Measurements from ENCODE around the gene DNAH1. TPM values are rescaled to one million over a fixed set of nuclear protein-coding genes. Genes with fewer than 3 reads are reported as not detected.

The DNAH1 gene
- total RNA-seq, 1 donor from 2014 or later, result 2.2 TPM

- peak overlapping the region; percentile 52 for H3K27ac ChIP-seq (replicated peaks)
- intact Hi-C loops (cut with micrococcal nuclease), result no loop called here
Measured at GRCh38 chr3:52313188-52313773, 2.8 kb upstream of the DNAH1 start.

GRCh38 chr3:52313774-52314188 lies 2.3 kb upstream of the DNAH1 start:
- intact Hi-C loops (cut with micrococcal nuclease), result no loop called here
- H3K27me3 ChIP-seq (ENCODE audit: low read depth), result no peaks in the 10 kb centered on the region
- DNase-seq, result no peak
- H3K4me3 ChIP-seq, result no peak overlapping the region
- no peaks in the 10 kb centered on the region for H3K36me3 ChIP-seq
- peaks cover 32% of the 10 kb centered on the region for H3K4me1 ChIP-seq
- TF ChIP-seq CTCF (IDR thresholded peaks at IDR 0.05; ENCODE audit: borderline replicate concordance), result no peak
- H3K9me3 ChIP-seq (replicated peaks), result no peaks in the 10 kb centered on the region
- peak overlapping the region; percentile 52 for H3K27ac ChIP-seq (replicated peaks)

More at GRCh38 chr3:52313188-52313773, 2.8 kb upstream of the DNAH1 start:
- H3K4me3 ChIP-seq, result no peak overlapping the region
- no peaks in the 10 kb centered on the region for H3K36me3 ChIP-seq
- H3K27me3 ChIP-seq (ENCODE audit: low read depth), result no peaks in the 10 kb centered on the region
- TF ChIP-seq CTCF (IDR thresholded peaks at IDR 0.05; ENCODE audit: borderline replicate concordance), result no peak
- H3K4me1 ChIP-seq, result peaks cover 27% of the 10 kb centered on the region
- DNase-seq, result no peak
- H3K9me3 ChIP-seq (replicated peaks), result no peaks in the 10 kb centered on the region

- intact Hi-C loops (cut with micrococcal nuclease), result no loop called here
- Histone ChIP-seq H3K27ac (replicated peaks) (peak overlapping the region; percentile 52), H3K36me3 (no peaks in the 10 kb centered on the region), H3K4me3 (no peak overlapping the region), H3K27me3 (ENCODE audit: low read depth) (no peaks in the 10 kb centered on the region), H3K9me3 (replicated peaks) (no peaks in the 10 kb centered on the region), H3K4me1 (peaks cover 38% of the 10 kb centered on the region)
- no peak for DNase-seq
- TF ChIP-seq CTCF (IDR thresholded peaks at IDR 0.05; ENCODE audit: borderline replicate concordance), result no peak
Measured at GRCh38 chr3:52314489-52314888, 1.6 kb upstream of the DNAH1 start.

DNA sequence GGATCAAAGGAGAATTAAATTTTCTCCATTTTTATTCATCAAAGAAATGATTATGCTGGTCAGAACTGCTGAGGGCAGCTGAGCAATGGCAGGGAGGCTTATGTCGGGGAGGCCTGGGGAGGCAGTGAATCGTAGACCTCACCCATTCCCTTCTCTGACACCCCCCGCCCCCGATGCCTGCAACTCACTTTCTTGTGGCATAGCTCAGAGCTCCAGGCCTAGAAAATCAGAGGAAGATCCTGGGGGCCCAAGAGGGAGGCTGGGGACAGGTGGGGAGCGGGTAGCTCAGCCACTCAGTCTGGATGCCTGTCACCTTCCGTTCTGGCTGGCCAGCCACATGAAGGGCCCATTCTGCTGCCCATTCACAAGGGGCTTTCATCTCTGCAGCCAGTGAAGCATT lies 1.1 kb upstream of the DNAH1 start:
- Histone ChIP-seq H3K9me3 (replicated peaks) (no peaks in the 10 kb centered on the region), H3K27me3 (ENCODE audit: low read depth) (no peaks in the 10 kb centered on the region), H3K4me1 (peaks cover 38% of the 10 kb centered on the region), H3K27ac (replicated peaks) (no peak overlapping the region), H3K36me3 (no peaks in the 10 kb centered on the region), H3K4me3 (no peak overlapping the region)
- intact Hi-C loops (cut with micrococcal nuclease), result no loop called here
- no peak for TF ChIP-seq CTCF (IDR thresholded peaks at IDR 0.05; ENCODE audit: borderline replicate concordance)
- no peak for DNase-seq

- intact Hi-C loops (cut with micrococcal nuclease), result no loop called here
- H3K27me3 ChIP-seq (ENCODE audit: low read depth), result no peaks in the 10 kb centered on the region
- no peaks in the 10 kb centered on the region for H3K36me3 ChIP-seq
- peaks cover 38% of the 10 kb centered on the region for H3K4me1 ChIP-seq
- DNase-seq, result peak; percentile 63
- no peak for TF ChIP-seq CTCF (IDR thresholded peaks at IDR 0.05; ENCODE audit: borderline replicate concordance)
- H3K4me3 ChIP-seq, result peak overlapping the region; percentile 58
- no peak overlapping the region for H3K27ac ChIP-seq (replicated peaks)
- no peaks in the 10 kb centered on the region for H3K9me3 ChIP-seq (replicated peaks)
Measured at GRCh38 chr3:52317208-52318000, 1.3 kb downstream of the DNAH1 start.

Data from left ventricle myocardium inferior (tissue), 1 donor.